Measurements from ENCODE around the gene TEX12.
"Not testable (repeated sequence)": the region's sequence is repeated elsewhere in the genome, so short reads cannot be mapped to it uniquely, and the experiment has no call there.

Gene TEX12

DNA sequence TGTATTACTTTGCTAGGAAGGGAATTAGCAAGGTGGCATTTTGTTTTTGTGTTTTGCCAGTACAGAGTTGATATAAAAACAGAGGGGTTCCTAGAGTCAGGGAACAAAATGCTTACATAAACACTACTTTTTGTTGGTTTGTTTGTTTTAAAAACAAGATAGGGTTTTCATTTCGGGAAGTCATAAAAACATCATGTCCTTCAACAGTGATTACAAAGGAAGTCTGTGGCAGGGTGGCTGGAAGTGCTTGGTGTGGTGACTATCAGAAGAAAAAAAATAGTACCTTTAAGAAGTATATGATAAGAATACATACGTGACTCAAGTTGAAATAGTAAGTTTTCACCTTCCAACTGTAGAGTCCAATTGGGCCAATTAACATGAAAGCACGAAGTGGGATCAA is 2.1 kb upstream of the TEX12 start:
- no peak for DNase-seq

- DNase-seq, result no peak
Observed at GRCh38 chr11:112166562-112166961, 610 bp upstream of the TEX12 start.

- DNase-seq, result peak; percentile 38
Observed at GRCh38 chr11:112172362-112172994, 5.3 kb downstream of the TEX12 start.

DNA sequence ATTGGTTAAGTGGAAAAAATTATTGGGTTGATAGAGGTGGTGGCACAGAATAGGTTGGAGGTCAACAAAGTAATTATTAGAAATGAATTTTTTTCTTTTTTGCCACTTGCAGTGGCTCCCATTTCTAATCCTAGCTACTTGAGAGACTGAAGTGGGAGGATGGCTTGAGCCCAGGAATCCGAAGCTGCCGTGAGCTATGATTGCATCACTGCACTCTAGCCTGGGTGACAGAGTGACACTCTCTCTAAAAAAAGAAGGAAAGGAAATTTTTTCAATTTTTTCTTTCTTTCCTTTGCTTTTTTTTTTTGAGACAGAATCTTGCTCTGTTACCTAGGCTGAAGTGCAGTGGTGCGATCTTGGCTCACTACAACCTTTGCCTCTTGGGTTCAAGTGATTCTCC is 6.0 kb downstream of the TEX12 start:
- DNase-seq, result no peak

DNA sequence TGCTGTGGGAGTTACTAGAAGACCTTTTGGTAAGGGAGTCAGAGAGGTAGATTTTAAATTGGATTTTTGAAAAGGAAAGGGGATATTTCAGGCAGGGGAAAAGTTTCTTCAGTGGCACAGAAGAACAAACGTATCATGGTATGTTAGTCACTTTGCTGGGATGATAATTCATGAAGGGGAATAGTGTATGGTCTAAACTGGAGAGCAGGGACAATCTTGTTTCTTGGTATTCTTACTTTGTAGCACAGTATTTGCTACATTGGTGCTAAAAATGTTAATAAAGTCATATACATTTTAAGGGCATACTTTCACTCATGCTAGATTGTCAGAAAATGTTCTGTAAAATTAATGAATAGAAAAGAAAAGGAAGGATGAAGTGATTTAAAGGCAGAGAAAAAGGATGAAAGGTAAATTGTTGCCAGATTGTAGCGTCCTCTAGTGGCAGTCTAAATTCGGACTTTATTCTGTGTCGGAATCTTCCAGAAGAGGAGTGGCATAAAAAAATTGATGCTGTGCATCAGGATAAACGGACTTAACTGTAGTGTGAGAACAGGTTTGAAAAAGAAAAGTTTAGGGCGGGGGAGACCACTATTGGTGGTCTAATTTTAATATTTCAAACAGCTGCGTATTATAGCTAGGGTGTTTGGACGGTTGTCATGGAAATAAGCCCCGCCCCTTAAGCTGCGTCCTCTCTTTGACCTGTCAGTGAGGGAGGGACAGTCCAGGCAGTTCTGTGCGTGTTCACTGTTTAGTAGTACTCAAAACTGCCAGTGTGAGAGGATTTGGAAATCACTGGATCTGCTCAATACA is 7.8 kb downstream of the TEX12 start, which contains the start of gene BCO2:
BCO2 (plus strand) TSS at position 724 of the 810 bp plus-strand sequence. CDS start 90 bp downstream, outside the sequence.
- peak; percentile 94 for DNase-seq

DNA sequence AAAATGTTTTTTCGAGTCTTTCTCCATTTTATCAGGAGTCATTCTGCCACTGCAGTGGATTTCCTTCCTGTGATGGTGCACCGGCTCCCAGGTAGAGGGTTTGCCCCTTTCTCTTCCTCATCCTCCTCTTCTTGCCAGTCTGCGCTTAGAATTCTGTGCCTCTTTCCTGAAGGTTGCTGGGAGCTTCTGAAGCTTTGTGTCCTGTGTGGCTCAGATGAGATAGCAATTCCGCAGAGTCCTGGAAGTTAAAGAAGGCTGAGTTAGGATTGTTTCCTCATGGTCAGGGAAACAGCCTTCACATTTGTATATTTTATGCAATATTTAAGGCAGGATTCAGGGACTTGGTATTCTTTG is 8.4 kb downstream of the TEX12 start:
- no peak for DNase-seq

GRCh38 chr11:112176077-112176476 is 8.9 kb downstream of the TEX12 start:
- no peak for DNase-seq

- DNase-seq, result no peak
Observed at GRCh38 chr11:112177589-112177988, 10.4 kb downstream of the TEX12 start.

DNA sequence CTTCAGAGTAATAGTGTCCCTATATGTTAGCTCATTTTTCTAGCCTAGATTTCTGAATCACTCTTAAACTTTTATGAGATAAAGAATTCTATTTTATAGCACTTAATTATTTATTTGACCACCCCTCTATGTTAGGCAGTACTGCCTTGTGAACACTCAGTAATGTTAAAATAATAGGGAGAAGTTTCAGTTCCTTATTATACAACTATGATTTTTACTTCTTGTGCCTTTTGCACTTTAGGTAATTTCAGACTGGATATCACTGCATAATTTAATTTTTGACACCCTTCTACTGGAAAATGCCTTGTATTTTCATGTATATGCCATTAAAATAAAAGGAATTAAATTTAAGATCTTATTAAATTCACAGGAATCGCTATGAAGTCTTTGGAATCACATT is 11.3 kb downstream of the TEX12 start:
- DNase-seq, result no peak

DNA sequence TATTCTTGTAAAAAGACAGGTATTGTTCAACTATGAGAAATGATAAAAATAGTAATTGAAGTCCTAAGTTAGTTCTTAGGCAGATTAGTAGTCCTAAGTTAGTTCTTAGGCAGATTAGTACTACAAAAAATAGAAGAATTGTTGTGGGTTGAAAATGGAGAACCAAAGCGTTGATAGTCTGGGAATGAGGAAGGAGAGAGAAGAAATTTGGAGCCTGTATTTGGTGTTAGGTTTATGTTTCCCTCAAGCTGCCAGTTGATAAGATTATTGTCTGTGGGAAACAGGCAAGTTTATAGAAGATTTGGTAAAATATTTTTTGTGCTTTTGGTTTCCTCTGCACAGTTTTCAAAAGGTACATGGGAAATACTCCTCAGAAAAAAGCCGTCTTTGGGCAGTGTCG is 11.8 kb downstream of the TEX12 start:
- no peak for DNase-seq

DNA sequence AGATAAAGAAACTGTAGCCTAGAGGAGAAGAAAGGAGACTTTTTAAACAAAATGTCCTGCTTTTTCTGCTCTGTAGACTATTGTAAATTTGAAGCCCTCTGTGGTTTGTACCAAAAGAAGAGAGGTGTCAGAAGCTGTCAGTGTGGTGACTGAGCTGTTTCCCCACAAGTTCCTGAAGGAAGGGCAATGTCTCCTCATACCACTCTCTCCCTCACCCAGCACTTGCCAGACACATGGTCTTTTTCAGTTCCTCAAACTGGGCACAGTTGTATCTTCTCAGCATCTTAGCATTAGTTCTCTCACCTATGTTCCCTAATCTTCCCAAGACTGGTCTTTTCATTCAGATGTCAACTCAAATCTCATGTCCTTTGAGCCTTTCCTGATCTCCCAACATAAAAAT is 12.4 kb downstream of the TEX12 start:
- DNase-seq, result no peak

DNA sequence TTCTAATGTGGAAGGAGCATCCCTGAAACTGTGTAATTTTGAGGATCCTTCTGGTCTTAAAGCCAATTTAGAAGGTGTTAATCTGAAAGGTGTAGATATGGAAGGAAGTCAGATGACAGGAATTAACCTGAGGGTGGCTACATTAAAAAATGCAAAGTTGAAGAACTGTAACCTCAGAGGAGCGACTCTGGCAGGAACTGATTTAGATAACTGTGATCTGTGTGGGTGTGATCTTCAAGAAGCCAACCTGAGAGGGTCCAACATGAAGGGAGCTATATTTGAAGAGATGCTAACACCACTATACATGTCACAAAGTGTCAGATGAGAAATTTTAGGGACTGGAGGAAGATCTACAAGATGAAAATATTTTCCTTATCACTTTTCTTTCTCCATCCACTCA is 15.7 kb downstream of the TEX12 start:
- DNase-seq, result no peak

DNA sequence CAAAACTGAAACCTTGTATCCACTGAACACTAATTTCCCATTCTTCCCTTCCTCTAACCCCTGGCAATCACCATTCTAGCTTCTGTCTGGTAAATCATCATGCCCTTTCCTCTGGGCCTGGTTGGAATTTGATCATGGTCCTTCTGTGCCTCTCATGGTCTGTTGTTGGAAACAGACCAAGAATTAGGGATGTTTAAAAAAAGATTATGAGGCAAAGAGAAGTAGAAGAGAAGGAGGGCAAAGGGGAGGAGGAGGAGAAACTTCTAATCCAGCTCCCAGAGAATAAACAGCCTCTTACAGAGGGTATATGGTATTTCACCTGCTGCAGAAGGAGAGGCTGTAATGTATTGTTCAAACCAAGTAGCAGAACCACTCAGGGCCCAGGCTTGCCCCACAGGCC is 18.7 kb downstream of the TEX12 start:
- no peak for DNase-seq

DNA sequence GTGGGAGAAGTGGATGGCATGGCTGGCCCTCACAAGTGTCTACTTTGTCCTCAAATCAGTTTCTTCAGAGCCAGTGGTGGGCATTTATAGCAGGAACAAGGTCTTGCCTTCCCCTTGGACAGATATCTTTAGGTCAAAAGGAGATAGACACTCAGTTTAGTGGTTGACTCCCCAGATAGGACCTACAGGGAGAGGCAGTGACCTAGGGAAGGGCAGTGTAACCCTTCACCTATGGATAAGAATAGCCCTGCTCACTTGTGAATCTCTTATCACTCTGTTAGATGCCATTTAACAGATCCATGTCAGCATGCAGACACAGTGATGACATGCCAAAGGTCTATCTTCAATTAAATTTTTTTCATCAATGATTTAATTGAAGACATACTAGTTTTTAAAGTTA is 19.1 kb downstream of the TEX12 start:
- no peak for DNase-seq

GRCh38 chr11:112195113-112195512 is 27.9 kb downstream of the TEX12 start:
- not testable (repeated sequence) for DNase-seq

GRCh38 chr11:112195951-112196351 is 28.8 kb downstream of the TEX12 start:
- peak; percentile 66 for DNase-seq

DNA sequence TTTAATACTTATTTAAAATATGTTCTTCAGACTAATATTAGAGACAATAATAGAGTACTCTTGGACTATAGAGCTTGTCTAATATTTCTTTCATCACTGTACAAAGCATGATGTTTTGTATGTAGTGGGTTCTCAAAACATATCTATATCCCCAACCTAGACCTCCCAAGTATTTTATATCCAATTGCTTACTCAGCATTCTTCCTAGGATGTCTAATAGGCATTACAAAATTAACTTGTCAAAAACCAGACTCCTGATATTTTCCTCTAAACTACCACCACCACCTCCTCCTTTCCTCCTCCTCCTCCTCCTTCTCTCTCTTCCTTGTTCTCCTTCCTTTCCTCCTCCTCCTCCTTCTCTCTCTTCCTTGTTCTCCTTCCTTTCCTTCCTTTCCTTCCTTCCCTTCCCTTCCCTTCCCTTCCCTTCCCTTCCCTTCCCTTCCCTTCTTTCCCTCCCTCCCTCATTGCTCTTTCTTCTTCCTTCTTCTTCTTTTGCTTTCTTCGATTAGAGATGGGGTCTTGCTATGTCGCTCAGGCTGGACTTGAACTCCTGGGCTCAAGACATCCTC is 29.4 kb downstream of the TEX12 start:
- DNase-seq, result no peak

DNA sequence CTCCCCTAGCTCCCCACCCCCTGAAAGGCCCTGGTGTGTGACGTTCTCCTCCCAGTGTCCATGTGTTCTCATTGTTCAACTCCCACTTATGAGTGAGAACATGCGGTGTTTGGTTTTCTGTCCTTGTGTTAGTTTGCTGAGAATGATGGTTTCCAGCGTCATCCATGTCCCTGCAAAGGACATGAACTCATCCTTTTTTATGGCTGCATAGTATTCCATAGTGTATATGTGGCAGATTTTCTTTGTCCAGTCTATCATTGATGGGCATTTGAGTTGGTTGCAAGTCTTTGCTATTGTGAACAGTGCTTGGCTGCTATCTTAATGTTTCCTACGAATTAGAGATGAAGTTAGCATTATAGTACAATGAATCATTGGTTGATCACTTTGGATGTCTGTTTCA is 31.9 kb downstream of the TEX12 start:
- DNase-seq, result not testable (repeated sequence)

- no peak for DNase-seq
Observed at GRCh38 chr11:112200252-112200651, 33.1 kb downstream of the TEX12 start.

DNA sequence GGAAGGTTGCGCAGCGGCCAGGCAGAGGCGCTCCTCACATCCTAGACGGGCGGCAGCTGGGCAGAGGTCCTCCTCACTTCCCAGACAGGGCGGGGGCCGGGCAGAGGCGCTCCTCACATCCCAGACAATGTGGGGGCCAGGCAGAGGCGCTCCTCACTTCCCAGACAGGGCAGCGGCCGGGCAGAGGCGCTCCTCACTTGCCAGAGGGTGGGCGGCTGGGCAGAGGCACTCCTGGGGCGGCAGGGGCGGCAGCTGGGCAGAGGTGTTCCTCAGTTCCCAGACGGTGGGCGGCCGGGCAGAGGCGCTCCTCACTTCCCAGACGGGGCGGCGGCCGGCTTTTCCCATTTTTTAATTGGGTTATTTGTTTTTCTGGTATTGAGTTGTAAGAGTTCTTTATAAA is 38.9 kb downstream of the TEX12 start:
- no peak for DNase-seq

DNA sequence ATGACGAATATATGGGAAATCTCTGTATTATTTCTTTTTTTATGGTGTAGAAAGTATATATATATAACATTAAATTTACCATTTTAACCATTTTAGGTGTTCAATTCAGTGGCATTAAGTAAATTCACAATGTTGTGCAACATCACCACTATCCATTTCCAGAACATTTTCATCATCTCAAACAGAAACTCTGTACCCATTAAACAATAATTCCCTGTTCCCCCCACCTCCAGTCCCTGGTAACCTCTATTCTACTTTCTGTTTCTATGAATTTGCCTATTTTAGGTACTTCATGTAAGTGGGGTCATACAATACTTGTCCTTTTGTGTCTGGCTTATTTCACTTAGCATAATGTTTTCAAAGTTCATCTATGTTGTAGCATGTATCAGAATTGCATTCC is 43.7 kb downstream of the TEX12 start:
- no peak for DNase-seq

DNA sequence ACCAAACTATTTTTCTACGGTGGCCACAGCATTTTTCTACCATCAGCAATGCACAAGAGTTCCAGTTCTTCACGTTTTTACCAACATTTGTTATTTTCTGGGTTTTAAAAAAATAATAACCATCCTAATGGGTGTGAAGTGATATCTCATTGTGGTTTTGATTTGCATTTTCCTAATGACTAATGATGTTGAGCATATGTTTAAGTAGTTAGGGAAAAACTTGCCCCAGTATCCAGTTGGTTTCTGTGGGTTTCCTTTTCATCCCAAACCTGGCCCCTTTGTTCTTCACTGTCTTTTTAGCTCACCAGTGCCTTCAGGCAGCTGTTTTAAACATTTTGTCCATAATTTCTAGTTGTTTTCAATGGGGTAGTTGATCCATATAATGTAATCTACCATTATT is 44.4 kb downstream of the TEX12 start:
- DNase-seq, result no peak

- no peak for DNase-seq
Observed at GRCh38 chr11:112212290-112212689, 45.1 kb downstream of the TEX12 start.

DNA sequence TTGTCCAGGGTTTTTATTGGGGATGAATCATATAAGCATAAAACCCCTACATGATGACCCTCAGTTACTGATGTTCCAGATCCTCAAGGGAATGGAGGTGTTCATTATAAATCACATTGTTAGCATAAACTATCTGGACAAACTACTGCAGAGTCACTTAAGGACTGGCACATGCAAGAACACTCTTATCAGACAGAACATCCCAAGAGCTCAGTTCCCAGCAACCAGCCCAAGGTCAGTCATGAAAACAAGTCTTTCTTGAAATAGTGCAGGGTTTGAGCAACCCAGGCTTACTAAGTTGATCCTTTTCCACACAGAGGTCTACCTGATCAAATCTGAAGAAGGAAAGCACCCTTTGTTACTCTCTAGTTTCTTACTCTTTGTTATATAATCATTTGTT is 45.5 kb downstream of the TEX12 start:
- no peak for DNase-seq
